Liver (tissue), 3 donors: ENCODE measurements around the gene KCNQ5.

Experiments used
- CTCF ChIP-seq: fragments of 150-350 bp; IDR thresholded peaks from 2 replicates; pipeline ENCODE4 v1.5.1; 2017; ENCODE audit warnings: improper control_type of control experiment, low read depth, low read length; ENCODE audit not compliant: missing input control
- GABPA ChIP-seq, 2 donors: IDR thresholded peaks in 1 of 2; conservative IDR thresholded peaks in 1 of 2; 2 replicates each; pipeline ENCODE4 v1.6.1; 2016; ENCODE audit warnings: antibody characterized with exemption in 2 of 2, mild to moderate bottlenecking in 1 of 2, moderate library complexity in 1 of 2
- MAX ChIP-seq: IDR thresholded peaks from 2 replicates; pipeline ENCODE4 v1.6.1; 2016; ENCODE audit warnings: antibody characterized with exemption
- NR2F2 ChIP-seq: IDR thresholded peaks from 2 replicates; pipeline ENCODE4 v1.6.1; 2016; ENCODE audit warnings: antibody characterized with exemption
- RAD21 ChIP-seq, 2 donors: IDR thresholded peaks; 2 replicates each; pipeline ENCODE4 v1.6.1; 2016; ENCODE audit warnings: antibody characterized with exemption in 2 of 2, mild to moderate bottlenecking in 2 of 2
- TAF1 ChIP-seq: conservative IDR thresholded peaks from 2 replicates; pipeline ENCODE4 v1.6.1; 2016; ENCODE audit warnings: antibody characterized with exemption, mild to moderate bottlenecking
- YY1 ChIP-seq: IDR thresholded peaks from 2 replicates; pipeline ENCODE4 v1.6.1; 2016; ENCODE audit warnings: antibody characterized with exemption, mild to moderate bottlenecking
- donor health status: healthy.
- donor health status: healthy.

GRCh38 chr6:72659754-72660153, 37.9 kb downstream of the KCNQ5 start:
- TF ChIP-seq CTCF (no peak), YY1 (no peak), NR2F2 (no peak), RAD21 (IDR thresholded peaks at IDR 0.05) (no peak), TAF1 (no peak), MAX (no peak), GABPA (IDR thresholded peaks at IDR 0.05 in 1 of 2, conservative IDR thresholded peaks at IDR 0.05 in 1 of 2) (no peak)
